HG03460 (cell line): ENCODE data around the gene EZH2.

Experiments
- ATAC-seq: cut with Tn5 transposase; IDR thresholded peaks from one replicate; pipeline ENCODE4 v1.9.1; 2021; ENCODE audit not compliant: unreplicated experiment

Gene EZH2

DNA sequence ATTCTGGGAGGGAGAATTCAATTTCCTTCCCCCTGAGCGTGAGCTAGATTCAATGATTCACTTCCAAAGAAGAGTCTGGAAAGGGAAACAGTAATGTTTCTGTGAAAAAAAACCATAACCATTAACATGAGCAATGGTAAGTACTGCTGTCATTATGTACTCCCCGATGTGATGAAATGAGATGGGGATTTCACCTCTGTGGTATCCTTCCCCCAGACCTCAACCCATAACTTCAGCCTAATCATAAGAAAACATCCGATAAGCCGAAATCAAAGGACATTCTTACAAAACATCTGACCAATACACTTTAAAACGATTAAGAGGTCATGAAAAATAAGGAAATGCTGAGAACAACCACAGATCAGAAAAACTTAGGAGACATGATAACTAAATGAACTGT lies 27.2 kb downstream of the EZH2 start:
- no peak for ATAC-seq

DNA sequence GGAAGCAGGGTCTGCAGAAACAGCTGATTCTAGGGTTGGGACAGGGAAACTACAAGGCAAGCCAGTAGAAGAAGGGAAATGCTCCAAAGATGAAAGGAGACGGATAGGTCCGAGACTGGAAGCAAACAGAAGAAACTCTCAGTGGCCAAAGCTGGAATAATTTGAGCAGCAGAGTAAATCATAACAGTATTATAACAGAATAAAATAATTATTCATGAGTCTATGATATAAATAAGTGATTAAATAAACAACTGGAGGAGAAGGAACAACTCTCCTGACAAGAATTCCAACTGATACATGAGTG lies 27.6 kb downstream of the EZH2 start:
- ATAC-seq = no peak

DNA sequence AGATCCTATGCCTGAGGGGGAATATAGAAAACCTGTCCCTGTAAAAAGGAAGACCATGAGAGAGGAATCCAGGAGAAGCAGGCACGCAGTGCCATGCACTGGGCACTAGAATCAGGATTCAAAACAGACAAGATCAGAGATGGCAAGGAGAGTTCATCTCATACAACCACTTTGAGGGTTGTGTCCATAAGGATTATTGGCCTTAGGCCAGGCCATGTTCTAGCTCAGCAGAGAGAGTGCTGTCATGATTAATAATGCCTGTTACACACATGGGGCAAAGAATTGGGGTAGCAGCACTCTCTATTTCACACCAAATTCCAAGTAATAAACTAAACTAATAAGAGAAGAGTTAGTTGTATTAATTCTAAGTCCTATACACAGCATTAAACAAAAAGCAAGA lies 29.1 kb downstream of the EZH2 start:
- no peak for ATAC-seq

DNA sequence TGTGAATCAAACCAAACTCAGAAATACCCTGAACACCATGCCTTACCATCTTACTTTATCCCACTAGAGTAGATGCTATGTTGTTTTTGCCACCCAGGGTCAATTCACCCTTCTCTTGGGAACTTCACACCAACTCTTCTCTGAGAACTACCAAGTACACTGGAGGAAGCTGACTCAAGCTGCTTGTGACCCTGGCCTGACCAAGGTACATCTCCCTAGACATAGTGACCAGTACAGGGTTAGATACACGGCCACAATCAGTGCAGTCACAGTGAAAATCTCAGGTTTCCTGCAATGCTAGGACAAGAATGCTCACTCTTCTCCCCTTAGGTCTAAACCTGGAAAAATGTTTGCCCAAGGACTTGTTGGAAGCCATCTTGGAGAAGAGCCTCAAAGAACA lies 31.8 kb downstream of the EZH2 start:
- no peak for ATAC-seq

DNA sequence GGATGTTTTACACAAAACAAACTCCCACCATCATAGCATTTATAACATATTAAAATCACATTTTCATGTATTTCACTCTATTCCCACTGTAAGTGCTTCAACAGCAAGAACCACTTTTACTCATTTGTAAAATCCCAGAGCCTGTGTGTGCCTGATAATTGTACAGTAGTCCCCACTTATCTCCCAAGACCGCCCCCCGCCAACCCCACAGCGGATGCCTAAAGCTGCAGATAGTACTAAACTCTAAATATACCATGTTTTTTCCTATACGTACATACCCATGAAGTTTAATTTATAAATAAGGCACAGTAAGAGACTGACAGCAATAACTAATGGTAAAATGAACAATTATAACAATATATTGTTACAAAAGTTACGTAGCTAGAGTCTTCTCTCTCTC lies 33.5 kb downstream of the EZH2 start:
- no peak for ATAC-seq

DNA sequence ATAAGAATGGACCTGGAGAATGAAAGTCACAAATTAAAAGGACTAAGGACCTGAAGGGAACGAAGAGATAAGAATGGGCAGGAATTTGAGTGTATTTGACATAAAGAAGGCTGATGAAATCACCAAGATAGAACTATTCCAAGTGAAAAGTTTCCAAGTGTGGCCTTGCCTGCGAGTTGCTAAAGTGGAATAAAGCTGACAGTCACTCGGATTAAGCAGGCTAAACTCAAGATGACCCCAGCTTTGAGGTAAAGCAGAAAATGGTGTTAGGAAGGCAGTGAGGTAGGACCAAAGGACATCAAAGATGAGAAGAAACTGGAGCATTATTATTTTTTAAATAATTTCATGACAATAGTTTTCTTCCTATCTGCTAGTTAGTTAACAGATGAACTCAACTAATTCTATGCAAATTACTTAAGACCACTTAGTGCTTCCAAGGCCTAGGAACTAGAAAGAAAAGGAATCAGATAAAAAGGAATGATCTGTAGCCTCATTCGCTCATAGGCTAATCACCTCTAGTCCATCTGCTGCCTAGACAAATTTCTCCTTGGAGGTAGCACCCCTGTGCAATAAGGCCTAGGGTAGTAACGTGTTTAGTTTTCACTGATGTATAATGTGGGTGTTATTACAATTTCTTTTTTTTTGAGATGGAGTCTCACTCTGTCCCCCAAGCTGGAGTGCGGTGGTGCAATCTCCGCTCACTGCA lies 34.5 kb downstream of the EZH2 start:
- ATAC-seq = no peak

DNA sequence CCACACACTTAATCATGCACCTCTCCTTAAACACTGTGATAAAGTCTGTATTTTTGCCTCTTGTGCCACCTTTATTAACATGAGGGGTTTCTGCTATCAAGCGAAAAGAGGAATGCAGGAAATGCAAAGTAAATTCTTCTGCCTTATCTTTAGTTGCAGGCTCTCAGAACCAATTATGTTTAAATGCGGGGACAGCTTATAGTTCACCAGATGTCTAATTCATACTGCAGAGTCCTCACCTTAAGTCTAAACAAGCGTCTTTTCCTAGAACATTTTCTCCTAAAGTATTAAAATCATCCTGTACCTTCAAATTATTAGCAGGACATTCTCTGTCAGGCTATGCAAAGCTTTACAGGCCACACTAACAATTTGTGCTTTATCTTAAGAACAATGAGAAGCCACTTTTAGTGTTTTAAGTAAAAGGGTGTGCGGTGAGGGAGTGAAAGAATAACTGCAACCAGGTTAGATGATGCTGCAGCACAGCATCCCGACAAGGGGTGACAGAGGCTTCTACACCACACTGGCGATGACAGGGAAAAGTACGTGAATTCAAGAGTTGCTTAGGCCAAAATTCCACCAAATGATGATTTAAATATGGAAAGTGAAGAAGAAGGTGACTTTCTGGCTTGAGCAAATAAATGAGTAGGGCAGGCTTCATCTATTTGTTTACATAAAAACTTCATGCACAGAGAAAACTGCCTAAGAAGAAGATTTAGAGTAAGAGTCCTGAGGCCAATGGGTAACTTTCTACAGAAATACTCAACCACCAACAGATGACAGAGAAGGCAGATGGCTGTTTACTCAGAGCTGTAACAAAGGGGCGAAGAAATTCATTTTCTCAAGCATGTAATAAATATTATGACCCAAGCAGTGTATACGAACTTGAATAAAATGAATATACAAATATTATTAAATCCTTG lies 36.0 kb downstream of the EZH2 start:
- no peak for ATAC-seq

DNA sequence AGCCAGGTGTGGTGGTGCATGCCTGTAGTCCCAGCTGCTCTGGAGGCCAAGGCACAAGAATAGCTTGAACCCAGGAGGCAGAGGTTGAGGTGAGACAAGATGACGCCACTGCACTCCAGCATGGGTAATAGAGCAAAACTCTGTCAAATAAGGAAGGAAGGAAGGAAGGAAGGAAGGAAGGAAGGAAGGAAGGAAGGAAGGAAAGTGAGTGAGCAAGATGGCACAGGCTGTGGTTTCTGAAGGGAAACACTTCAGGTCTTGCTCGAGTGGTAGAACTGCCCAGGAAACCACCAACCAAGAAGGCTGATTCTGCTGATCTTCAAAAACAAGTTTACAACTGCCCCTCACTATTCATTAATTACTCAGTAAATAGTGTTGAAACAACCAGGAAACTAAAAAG lies 45.2 kb downstream of the EZH2 start:
- no peak for ATAC-seq

DNA sequence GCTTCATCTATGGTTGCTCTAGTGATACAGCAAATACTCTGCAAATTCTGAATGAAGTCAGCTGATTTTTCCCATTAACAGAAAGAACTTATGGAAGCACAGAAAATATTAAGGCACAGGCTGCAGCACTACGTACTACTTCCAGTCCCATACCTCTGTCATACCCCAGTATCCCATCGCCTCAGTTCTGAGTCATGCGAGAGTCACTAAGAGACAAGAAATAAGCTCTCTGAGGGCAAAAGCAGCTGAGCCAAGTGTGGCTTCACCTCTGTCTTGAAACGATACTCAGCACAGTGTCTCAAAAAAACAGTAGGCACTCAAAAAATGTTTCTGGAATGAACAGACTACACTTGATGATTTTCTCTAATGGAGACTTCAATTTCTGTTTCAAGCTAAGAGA lies 48.2 kb downstream of the EZH2 start:
- no peak for ATAC-seq

DNA sequence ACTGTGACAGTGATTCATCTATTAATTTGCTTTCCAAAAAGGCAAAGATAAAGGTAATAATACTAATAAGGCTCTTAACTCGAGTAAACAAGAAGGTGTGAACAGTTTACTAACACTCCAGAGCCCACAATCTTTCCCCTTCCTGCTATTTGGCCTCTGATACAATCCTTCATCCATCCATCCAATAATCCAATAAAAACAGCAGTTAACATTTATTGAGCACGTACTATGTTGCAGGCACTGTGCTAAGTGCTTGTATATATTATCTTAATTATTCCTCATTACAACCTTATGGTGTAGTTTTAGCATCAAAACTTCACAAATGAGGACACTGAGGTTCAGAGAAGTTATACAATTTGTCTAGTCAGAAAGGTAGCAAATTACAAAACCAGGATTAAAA lies 49.5 kb downstream of the EZH2 start:
- no peak for ATAC-seq

DNA sequence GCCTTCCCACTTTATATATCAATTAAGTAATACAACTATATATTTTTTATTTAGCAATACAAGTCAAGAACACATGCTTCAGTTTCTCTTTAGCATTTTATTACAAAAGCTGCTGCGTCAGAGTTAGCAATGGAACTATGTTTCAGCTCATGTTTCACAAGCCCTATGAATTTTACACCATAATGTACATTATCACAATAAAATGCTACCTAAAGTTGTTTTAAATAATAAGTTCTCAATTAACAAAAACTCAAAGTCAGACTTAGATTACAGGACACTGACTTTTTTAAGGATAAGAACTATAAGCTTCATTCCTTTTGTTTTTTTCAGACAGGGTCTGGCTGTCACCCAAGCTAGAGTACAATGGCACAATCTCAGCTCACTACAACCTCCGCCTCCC lies 52.3 kb downstream of the EZH2 start:
- no peak for ATAC-seq

DNA sequence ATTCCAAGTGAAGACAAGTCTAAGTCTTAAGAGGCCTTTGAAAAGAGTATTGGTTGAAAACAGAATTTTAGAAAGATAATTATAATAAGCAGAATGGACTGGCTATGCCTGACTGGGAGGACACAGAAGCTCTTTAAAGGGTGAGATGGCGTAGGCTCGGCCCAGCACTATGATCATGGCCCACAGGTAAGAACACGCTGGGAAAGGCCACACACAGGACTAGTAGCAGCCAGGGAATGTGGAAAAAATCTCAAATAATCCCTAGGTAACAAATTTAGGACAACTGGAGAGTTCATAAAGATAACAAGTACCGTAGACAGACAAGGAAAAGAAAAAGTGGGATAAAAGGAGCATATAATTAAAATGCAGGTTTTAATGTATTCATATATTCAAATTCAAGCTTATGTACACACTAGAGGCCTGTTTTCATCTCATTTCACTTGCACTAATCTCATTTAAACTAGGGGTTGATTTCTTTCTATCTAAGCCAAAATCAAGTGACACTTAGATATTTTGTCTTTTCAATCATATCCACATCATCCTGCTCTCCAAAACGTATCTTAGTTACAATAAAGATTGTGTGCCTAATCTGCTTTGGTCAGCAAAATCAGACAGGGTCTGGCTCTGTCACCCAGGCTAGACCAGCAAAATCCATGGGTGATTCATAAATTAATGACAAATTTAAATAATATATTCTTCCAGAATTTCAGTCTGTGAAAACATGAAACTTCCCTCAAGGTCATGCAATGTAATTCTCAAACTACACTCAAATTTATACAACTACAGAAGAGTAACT lies 53.0 kb downstream of the EZH2 start:
- ATAC-seq = no peak

DNA sequence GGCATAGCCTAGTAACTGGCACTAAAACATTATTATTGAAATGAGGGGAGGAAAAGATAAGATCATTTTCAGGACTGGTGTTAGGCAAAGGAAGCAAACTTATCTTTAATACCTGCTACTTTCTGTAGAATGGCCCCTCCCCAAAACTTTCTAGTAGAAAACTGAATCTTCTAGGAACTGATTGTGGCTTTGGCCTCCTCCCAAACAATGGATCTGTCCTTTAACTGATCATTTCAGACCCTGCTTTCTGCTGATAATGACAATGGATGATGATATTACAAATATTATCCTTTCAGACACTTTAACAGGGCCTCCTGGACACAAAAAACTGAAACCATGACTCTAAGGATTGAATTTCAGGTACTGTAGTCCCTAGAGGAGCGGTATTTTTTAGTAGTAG lies 55.1 kb downstream of the EZH2 start:
- ATAC-seq = no peak

DNA sequence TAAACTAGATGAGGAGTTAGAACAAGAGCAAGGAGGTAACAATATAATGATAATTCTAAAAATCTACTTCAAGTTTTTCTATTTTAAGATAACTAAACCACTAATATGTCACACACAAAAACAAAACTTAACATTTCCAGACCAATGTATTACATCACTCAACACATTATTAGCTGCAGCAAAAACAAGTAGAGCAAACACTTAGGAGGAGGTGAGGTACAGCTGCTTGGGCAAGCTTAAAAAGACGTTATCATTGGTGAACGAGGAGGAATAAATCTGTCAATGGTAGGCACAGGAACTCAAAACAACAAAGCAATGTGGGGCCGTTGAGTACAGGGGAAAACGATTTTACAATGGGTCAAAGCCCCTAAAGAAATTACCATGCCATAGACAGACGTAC lies 58.8 kb downstream of the EZH2 start:
- no peak for ATAC-seq

DNA sequence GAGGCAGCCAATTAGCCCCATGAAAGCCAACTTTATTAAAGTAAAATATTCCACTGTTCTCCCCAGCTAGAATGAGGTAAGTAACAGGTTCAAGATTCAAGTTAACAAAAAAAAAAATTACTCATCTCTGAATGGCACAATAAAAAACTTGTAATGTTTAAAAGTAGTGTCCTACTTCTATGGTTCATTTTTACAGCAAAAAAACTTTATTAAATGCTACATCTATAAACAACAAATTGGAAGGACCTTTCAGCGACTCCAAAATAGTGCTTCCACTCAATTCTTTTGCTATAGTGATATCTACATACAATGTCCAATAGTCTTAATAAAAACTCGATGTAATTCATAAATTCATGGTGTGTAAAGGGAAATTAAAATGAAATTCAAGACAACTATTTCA lies 59.2 kb downstream of the EZH2 start:
- ATAC-seq = no peak

DNA sequence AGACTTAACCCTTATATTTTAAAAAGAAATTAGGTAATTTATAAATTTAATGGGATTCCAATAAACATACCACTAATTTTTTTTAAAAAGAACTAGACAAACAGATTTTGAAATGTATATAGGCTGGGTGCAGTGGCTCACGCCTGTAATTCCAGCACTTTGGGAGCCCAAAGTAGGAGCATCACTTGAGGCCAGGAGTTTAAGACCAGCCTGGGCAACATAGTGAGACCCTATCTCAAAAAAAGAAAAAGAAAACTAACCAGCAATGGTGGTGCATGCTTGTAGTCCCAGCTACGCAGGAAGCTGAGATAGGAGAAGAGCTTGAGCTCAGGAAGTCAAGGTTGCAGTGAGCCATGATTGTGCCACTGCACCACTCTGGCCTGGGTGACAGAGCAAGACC lies 62.7 kb downstream of the EZH2 start:
- no peak for ATAC-seq

DNA sequence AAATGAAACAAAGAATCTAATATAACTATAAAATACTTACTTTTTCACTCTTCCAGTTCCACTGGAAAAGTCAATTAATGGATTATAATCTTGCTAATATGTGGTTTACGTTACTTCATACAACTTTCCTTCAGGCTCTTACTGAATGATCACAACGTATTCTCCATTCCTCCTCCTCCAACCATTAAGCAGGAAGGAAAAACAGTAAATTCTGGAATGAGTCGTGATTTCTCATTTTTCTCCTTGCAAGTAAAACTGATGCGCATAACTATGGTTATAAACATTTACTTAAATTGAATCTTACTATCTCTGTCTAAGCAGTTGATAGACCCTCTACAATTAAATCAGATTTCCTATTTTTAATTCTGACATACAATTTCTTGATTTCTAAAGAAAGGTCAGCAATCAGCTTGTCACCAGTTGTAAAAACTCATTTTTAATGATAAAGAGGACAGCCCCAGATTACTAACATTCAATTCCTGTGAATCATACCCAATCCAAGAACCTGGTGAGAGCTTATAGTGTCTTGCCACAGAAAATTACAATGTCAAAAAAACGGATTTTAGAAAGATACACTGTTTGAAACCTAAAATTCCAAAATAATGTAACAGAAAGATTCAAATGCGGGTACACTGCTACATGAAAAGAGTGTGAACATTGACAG lies 64.3 kb downstream of the EZH2 start:
- ATAC-seq = no peak

DNA sequence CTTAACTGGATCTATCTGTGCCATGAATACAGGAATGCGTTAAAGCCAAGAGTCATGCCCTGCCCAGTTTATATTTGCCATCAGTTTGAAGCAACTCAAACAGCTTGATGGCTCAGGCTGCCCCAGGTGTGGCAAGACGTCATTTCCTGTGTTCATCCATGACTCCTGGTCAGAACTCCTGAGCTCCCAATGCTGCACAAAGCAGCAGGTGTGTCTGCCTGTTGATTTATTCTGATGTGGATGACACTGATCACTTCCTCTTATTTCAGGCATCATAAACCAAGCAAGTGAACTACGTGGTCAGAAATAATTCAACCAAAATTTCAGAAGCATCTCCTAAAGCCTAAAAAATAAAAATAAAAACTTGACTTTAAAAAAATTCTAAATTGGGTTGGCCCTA lies 68.5 kb downstream of the EZH2 start:
- ATAC-seq = no peak

DNA sequence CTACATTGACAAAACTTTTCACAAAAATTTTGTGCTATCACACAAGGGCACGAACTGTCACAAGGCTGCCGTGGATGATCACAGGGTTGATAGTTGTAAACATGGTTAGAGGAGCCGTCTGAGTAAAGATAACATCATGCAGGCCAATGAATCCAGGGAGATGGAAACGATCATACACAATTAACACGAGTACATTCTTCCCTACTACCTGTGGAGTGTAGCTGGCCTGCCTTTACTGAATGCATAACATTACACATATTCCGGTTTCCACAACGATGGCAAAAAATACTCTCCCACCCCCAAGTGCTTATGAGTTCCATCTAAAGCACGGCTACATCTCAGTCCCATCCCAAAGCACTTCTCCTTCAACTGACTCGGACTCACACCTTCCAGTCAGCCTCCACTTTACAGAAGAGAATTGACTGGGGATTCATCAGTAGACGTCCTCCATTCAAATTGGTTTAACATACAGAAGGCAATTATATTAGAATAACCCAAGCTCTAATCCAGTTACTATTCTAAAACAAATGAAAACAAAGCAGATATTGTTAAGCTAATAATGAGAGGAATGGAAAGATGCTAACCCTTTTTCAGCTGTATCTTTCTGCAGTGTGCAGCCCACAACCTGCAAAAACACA lies 69.0 kb downstream of the EZH2 start:
- ATAC-seq = no peak

DNA sequence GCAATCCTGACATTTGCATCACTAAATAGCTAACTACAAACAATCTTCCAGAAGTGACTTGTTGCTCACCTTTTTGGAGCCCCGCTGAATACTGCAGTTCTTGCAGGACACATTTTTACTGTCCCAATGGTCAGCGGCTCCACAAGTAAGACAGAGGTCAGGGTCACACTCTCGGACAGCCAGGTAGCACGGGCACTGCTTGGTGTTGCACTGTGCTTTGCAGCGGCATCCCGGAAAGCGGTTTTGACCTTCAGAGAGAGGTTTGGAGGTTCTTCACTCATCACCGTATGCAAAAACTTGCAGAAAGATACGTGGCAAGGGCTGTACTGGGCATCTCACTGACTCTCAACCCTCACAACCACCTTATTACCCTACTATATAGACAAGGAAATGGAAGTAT lies 70.2 kb downstream of the EZH2 start:
- no peak for ATAC-seq

DNA sequence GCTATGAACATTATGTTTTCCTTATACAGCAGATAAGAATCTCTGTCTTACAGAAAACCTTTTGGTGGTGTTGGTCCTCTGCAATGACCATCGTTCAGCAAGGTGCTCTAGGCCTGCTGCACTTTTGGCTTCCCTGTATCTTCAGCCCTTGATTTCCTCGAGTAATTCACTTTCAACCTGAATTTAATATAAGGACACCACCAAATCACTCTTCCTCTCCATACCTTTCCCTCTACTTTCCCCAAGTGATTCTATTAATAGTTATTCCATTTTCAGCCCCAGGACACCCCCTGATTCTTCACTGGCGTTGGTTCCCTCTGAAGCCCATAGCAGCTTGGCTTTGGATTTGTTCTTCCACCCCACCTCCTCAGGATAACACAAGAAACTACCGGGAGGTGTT lies 72.2 kb downstream of the EZH2 start:
- no peak for ATAC-seq
